Measurements from ENCODE around the gene TAOK3.

DNA sequence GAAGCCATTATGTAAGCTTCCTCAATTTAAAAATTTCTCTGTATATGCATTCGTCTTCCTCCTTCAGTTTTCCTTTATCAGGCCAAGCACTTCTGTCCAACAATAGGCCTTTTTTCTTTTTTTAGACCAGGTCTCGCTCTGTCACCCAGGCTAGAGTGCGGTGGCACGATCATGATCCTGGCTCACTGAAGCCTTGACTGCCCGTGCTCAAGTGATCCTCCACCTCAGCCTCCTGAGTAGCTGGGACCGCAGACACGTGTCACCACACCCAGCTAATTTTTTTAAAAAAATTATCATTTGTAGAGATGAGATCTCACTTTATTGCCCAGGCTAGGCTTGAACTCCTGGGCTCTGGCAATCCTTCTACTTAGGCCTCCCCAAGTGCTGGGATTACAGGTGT, 25.8 kb downstream of the TAOK3 start:
- TF ChIP-seq, protein P1, sequence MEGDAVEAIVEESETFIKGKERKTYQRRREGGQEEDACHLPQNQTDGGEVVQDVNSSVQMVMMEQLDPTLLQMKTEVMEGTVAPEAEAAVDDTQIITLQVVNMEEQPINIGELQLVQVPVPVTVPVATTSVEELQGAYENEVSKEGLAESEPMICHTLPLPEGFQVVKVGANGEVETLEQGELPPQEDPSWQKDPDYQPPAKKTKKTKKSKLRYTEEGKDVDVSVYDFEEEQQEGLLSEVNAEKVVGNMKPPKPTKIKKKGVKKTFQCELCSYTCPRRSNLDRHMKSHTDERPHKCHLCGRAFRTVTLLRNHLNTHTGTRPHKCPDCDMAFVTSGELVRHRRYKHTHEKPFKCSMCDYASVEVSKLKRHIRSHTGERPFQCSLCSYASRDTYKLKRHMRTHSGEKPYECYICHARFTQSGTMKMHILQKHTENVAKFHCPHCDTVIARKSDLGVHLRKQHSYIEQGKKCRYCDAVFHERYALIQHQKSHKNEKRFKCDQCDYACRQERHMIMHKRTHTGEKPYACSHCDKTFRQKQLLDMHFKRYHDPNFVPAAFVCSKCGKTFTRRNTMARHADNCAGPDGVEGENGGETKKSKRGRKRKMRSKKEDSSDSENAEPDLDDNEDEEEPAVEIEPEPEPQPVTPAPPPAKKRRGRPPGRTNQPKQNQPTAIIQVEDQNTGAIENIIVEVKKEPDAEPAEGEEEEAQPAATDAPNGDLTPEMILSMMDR (IDR thresholded peaks at IDR 0.05) = no peak
- TF ChIP-seq POLR2A (IDR thresholded peaks at IDR 0.05) = no peak

All from Peyer's patch (tissue), 4 donors.